Kasumi-1 (cell line): ENCODE data around the gene ARFGAP3.

Source experiments
- DNase-seq, 2 experiments: peaks; one replicate each; lab custom pipeline; 2025; lab: John Stamatoyannopoulos, UW

The ARFGAP3 gene

DNA sequence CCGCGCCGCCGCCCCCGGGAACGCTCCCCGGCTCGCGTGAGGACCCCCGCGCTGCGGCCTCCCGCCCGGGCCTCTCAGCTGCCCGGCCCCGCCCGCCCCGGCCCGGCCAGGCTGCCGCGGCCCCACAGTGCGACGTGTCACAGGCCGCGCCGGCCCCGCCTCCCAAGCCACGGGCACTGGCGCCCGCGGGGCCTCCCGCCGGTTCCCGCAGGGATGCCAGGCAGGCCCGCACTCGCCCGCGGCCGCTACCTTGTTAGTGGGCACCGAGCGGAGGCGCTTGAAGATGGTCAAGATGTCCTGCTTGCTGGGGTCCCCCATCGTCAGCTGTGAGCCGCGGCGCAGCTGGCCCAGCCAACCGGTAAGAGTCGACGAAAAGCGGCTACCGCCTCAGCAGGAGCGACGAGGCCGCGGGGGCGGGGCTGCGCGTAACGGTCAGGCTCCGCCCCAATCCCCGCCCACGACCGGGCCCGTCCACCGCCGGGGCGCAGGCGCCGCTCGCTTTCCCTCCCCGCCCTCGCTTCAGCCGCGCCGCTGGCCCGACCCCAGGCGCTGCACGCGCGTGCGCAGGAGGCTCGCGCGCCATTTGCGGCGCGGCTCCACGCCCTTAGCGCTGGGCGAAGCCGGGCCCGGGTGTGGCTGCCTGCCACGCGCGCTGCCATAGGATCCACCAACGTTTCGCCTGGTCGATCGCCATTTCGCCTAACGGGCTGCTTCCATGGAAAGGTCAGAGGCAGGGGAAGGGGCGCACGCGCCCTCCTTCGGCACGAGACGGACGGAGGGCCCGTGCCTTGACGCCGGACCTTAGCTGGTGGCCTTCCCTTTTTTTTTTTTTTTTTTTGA, at the start of gene ARFGAP3:
TSS of gene ARFGAP3 (minus strand) at position 409 of the 840 bp plus-strand sequence. CDS start at position 318, 91 bp downstream.
- peak; percentile 86 to 89 for DNase-seq

GRCh38 chr22:42905702-42906183, 48.7 kb upstream of the ARFGAP3 start:
- DNase-seq: no peak

GRCh38 chr22:42905217-42905616, 48.1 kb upstream of the ARFGAP3 start:
- no peak for DNase-seq

DNA sequence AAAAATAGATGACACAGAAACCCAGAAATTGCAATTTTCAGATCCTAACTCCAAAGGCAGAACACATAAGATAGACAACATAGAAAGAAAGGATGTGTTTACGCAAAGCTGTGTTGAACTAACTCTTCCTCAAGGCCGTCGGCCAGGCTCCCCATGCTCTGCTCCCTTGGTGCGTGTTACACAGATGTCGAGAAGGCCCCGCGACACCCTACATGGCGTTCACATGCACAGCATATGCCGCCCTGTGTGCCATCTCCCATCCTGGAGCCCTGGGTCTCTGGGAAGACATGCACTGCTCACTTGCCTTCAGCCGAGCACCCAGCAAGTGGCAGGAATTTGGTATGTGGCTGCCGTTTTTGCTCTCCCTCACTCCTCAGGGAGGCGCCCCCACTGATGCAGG, 47.0 kb upstream of the ARFGAP3 start:
- no peak for DNase-seq

DNA sequence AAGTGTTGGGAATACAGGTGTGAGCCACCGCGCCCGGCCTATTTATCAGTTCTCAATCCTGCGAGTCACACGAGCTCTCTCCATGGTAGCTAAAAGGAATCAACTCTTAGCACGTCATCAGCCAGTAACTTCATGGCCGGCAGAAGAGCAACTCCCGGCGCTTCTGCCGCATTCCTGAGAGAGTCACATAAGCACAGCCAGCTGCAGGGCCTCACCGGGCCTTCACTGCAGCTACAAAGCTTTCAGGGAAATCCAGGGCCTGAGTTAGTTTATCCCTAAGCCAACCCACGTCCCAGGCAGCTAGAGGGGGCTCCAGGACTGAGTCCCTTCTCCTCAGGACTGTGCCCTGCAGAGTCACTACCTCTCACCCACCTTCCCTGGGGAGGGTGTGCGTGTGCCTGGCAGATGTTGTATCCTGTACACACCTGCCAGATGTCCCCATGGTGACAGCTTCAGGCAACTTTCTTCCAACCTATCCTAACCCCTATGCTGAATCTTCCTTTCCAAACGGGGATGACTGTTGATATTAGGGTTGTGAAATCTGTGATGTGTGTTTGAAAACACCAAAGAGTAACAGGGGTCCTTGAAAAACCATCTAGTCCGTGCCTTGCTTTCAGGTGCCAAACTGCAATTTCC, 45.9 kb upstream of the ARFGAP3 start:
- no peak for DNase-seq

- peak; percentile 14 to 27 for DNase-seq
These were observed 44.9 kb upstream of the ARFGAP3 start for GRCh38 chr22:42901790-42902508.

DNA sequence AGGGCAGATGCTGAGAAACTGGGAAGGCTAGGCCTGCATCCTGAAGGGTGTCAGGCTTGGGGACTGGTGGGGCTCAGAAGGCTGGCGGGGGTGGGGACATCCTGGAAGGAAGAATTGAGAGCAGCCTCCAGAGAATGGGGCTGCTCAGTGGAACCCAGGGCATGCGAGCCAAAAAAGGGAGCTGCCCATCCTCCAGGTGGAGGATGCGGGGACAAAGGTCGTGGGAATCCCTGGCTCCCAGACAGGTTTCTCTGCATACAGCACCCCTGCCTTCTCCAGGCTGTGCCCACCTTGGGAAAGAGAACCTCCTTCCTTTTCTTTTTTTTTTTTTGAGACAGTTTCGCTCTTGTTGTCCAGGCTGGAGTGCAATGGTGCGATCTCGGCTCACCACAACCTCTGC, 40.9 kb upstream of the ARFGAP3 start:
- DNase-seq: no peak

GRCh38 chr22:42895541-42895981, 38.5 kb upstream of the ARFGAP3 start:
- peak in 1 of 2 experiments; percentile 25 for DNase-seq

- peak; percentile 51 to 52 for DNase-seq
These were observed 38.0 kb upstream of the ARFGAP3 start for GRCh38 chr22:42895087-42895486.

GRCh38 chr22:42893371-42894150, 36.5 kb upstream of the ARFGAP3 start:
- no peak for DNase-seq

- peak in 1 of 2 experiments; percentile 7 for DNase-seq
These were observed 35.7 kb upstream of the ARFGAP3 start for GRCh38 chr22:42892571-42893316.

DNA sequence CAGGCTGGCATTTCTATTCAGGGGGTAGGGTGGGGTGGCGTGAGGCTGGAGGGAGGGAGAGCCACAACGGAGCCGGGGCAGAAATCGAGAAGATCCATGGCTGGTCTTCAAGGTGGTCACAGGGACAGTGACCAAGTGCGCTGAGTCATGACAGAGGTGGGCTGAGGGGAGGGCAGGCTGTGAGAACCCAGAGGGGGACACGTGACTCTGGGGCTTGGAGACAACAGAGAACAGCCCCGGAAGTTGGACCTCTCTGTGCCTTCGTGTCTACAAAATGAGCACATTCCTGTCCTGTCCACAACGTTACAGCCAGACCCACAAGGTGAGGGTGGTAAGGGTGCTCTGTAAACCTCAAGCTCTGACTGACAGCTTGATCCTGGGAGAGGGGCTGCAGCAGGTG, 35.1 kb upstream of the ARFGAP3 start:
- peak in 1 of 2 experiments; percentile 3 for DNase-seq

- DNase-seq: no peak
These were observed 34.6 kb upstream of the ARFGAP3 start for GRCh38 chr22:42891696-42892095.

DNA sequence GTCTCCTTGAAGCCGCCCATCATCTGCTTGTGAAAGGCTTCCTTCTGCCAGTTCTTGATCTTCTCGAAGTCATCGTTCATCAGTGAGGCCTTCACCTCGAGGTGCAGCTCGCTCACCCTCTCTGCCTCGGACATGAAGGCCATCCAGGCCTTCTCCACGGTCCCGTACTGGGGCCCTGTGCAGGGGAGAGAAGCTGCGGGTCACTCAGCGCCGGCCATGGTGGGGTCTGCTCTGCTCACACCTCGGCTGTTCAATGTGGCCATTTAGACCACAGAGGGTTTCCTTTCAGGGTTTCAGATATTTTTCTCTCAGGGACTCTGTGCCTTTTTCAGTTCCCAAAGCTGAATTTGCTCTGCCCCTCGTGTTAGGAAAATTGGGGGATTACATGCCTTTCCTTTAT, 33.9 kb upstream of the ARFGAP3 start:
- DNase-seq: no peak

DNA sequence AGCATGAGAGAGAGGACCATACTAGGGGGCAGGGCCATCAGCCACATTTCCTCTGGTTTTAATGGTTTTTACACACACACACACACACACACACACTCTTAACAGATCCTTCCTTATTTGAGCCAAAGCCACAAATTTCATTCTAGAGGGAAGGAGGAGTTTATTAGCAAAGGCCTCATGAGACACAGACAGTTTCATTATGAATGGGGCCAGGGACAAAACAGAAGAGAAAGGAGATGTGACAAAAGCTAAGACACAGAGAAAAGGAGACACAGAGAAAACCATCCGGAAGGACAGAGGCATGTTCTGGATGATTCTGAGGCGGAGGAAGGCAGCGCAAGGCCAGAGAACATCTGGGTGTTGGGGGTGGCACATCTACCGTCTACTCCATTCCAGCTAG, 32.2 kb upstream of the ARFGAP3 start:
- DNase-seq: peak; percentile 91 to 95

- DNase-seq: no peak
These were observed 30.7 kb upstream of the ARFGAP3 start for GRCh38 chr22:42887523-42888507.

DNA sequence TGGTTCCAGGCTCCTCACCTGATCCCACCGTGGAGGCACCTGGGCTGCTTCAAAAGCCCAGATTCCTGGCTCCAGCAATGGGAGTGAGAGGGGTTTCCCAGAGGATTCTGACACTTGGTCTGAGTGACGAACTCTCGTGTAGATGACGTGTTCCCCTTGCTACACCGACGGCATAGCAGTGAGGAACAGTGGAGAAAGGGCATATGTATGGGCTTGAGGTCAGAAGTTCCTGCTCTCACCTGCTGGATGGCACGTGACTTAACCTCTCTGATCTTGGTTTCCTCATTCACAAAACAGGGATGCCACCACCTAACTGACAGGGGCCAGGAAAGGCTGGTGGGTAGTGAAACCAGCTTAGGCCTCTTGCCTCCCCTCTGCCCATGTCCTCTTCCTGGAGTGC, 30.0 kb upstream of the ARFGAP3 start:
- DNase-seq: no peak

GRCh38 chr22:42885446-42885845, 28.4 kb upstream of the ARFGAP3 start:
- no peak for DNase-seq

DNA sequence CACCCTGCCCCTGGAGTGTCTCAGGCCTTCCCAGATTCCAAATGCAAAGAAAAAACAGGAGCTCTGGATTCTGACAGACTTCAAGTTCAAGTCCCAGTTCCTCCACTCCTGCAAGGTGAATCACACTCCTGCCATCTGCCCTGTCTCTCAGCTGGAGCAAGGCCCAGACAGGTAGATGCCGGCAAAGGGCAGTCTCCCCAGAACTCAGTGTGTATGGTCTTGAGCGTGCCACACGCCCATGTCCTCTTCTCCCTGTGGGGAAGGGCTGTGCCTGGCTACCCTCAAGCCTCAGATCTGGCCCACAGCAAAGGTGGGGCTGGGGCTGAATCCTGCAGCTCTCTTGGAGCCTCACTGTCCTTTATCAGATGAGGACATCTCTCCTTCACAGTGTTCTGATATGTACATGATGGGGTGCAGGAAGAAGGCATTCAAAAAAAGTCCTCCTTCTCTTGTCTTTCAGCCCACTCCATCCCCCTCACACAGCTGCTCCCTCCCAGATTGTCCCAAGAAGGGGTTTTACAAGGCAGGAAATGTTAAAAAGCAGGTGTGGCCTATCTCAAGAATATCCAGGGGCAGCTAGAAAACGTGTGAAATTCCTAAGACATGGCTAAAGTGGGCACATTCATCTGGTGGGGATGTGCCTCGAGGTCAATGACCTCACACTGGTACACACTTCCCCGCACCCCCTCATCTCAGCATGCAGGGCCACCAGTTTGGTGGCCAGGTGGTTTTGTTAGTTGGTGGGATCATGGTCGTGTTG, 27.7 kb upstream of the ARFGAP3 start:
- DNase-seq: no peak
